Kidney tubule cell (primary cell): ENCODE results near the gene ARMC9.

Source experiments
- DNase-seq: peaks from one replicate; pipeline ENCODE4 v3.0.0-alpha.2; 2018; ENCODE audit warnings: low spot score

ARMC9 gene

GRCh38 chr2:231422056-231422455, 223.6 kb downstream of the ARMC9 start:
- no peak for DNase-seq

- DNase-seq, result no peak
Observed at GRCh38 chr2:231423176-231423575, 224.7 kb downstream of the ARMC9 start.
